ENCODE measurements around the gene KRT7.

GRCh38 chr12:52183544-52183910 lies 49.5 kb upstream of the KRT7 start:
- TF ChIP-seq CTCF (IDR thresholded peaks at IDR 0.05; ENCODE audit: low read depth, low read length) (no peak), EZH2phosphoT487 (IDR thresholded peaks at IDR 0.05; ENCODE audit: low read depth) (no peak)

Data from OCI-LY3 (cell line).